SU-DHL-6 (cell line): ENCODE measurements around the gene CTSA.

Experiments used
- EZH2phosphoT487 ChIP-seq: fragments of 200-600 bp; sonication (generic), shearing (Covaris generic); conservative IDR thresholded peaks from 2 replicates; pipeline ENCODE4 v1.6.1; 2018; ENCODE audit warnings: mild to moderate bottlenecking, antibody characterized with exemption, low read length, moderate library complexity, mixed read lengths
- TF ChIP-seq, protein P1 (sequence below): fragments of 200-600 bp; sonication (generic); IDR thresholded peaks from one replicate; pipeline ENCODE4 v1.5.1; 2017; ENCODE audit warnings: antibody characterized with exemption, mild to moderate bottlenecking, low read length, moderate library complexity; ENCODE audit not compliant: insufficient read depth, poor library complexity, severe bottlenecking

DNA sequence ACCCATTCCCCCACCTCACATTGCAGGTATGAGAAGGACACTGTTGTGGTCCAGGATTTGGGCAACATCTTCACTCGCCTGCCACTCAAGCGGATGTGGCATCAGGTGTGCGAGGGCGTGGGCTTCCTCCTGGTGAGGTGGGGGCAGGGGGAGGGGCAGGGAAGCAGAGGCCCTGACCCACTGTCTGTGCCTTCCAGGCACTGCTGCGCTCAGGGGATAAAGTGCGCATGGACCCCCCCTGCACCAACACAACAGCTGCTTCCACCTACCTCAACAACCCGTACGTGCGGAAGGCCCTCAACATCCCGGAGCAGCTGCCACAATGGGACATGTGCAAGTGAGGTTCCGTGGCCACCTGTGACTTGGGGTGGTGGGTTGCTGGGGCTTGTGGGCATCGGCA, 3.7 kb downstream of the CTSA start:
- TF ChIP-seq, protein P1, sequence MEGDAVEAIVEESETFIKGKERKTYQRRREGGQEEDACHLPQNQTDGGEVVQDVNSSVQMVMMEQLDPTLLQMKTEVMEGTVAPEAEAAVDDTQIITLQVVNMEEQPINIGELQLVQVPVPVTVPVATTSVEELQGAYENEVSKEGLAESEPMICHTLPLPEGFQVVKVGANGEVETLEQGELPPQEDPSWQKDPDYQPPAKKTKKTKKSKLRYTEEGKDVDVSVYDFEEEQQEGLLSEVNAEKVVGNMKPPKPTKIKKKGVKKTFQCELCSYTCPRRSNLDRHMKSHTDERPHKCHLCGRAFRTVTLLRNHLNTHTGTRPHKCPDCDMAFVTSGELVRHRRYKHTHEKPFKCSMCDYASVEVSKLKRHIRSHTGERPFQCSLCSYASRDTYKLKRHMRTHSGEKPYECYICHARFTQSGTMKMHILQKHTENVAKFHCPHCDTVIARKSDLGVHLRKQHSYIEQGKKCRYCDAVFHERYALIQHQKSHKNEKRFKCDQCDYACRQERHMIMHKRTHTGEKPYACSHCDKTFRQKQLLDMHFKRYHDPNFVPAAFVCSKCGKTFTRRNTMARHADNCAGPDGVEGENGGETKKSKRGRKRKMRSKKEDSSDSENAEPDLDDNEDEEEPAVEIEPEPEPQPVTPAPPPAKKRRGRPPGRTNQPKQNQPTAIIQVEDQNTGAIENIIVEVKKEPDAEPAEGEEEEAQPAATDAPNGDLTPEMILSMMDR = no peak
- no peak for TF ChIP-seq EZH2phosphoT487
